HEK293 (cell line): Measurements from ENCODE around the gene CAPN10.

Source experiments
- CTCF ChIA-PET: fragments of 350-600 bp; formaldehyde crosslinking; extraction: SDS; loops from one replicate; lab custom pipeline; 2021; ENCODE audit warnings: antibody characterized with exemption; lab: Yijun Ruan, JAX
- POLR2A ChIA-PET: fragments of 300-600 bp; formaldehyde crosslinking; extraction: SDS; loops from one replicate; lab custom pipeline; 2020; ENCODE audit warnings: antibody characterized with exemption, inconsistent platforms; lab: Yijun Ruan, JAX
- H3K27ac ChIP-seq: fragments of 200-500 bp; sonication (Bioruptor generic); 2 replicates; pipeline ENCODE4 v1.5.1; 2014; ENCODE audit warnings: low read depth, low read length, control low read depth, inconsistent platforms; ENCODE audit errors: extremely low read depth
- H3K36me3 ChIP-seq, 2 experiments: fragments of 200-500 bp in 1 of 2; sonication (Bioruptor generic) in 1 of 2; 1 replicate in 1 of 2; 2 replicates in 1 of 2; pipeline ENCODE4 v1.5.1; 2014 to 2017; ENCODE audit warnings: inconsistent platforms in 2 of 2, low read length in 2 of 2; ENCODE audit not compliant: control insufficient read depth in 2 of 2, insufficient read depth in 1 of 2
- H3K4me1 ChIP-seq: fragments of 200-500 bp; sonication (Bioruptor generic); 2 replicates; pipeline ENCODE4 v1.5.1; 2014; ENCODE audit warnings: mild to moderate bottlenecking, low read length, inconsistent platforms; ENCODE audit not compliant: control insufficient read depth, insufficient read depth
- H3K4me3 ChIP-seq: 2 replicates; pipeline ENCODE4 v1.5.1; 2011; ENCODE audit warnings: low read depth, mild to moderate bottlenecking, control low read depth, low read length, moderate library complexity
- H3K9me3 ChIP-seq: fragments of 200-500 bp; sonication (Bioruptor generic); 2 replicates; pipeline ENCODE4 v1.5.1; 2014; ENCODE audit warnings: low read depth, low read length, inconsistent platforms; ENCODE audit not compliant: control insufficient read depth, insufficient read depth
- GLI2 ChIP-seq: fragments of 450-650 bp; formaldehyde crosslinking; IDR thresholded peaks from 2 replicates; pipeline ENCODE4; 2017; ENCODE audit warnings: missing biosample characterization, missing genetic modification characterization, low read depth, borderline replicate concordance
- GLIS1 ChIP-seq: fragments of 450-650 bp; formaldehyde crosslinking; IDR thresholded peaks from 2 replicates; pipeline ENCODE4 v1.5.1; 2016; ENCODE audit warnings: missing biosample characterization, missing genetic modification characterization
- IKZF3 ChIP-seq: fragments of 450-650 bp; IDR thresholded peaks from 2 replicates; pipeline ENCODE4 v1.5.0; 2018; ENCODE audit warnings: missing biosample characterization, mild to moderate bottlenecking, missing genetic modification characterization, moderate library complexity
- KLF9 ChIP-seq: fragments of 450-650 bp; formaldehyde crosslinking; IDR thresholded peaks from 2 replicates; pipeline ENCODE4 v1.5.1; 2016; ENCODE audit warnings: missing biosample characterization, missing genetic modification characterization, low read depth
- PATZ1 ChIP-seq: fragments of 450-650 bp; formaldehyde crosslinking; IDR thresholded peaks from 2 replicates; pipeline ENCODE4 v1.5.1; 2016; ENCODE audit warnings: missing biosample characterization, missing genetic modification characterization
- REPIN1 ChIP-seq: fragments of 450-650 bp; formaldehyde crosslinking; IDR thresholded peaks from 2 replicates; pipeline ENCODE4 v1.5.1; 2017; ENCODE audit warnings: missing biosample characterization, missing genetic modification characterization, low read depth
- SP2 ChIP-seq: fragments of 450-650 bp; formaldehyde crosslinking; IDR thresholded peaks from 2 replicates; pipeline ENCODE4 v1.5.1; 2016; ENCODE audit warnings: missing biosample characterization, missing genetic modification characterization
- SP3 ChIP-seq: fragments of 450-650 bp; formaldehyde crosslinking; IDR thresholded peaks from 2 replicates; pipeline ENCODE4 v1.5.1; 2016; ENCODE audit warnings: missing biosample characterization, missing genetic modification characterization
- SP7 ChIP-seq: fragments of 450-650 bp; formaldehyde crosslinking; IDR thresholded peaks from 2 replicates; pipeline ENCODE4 v1.5.1; 2016; ENCODE audit warnings: missing biosample characterization, missing genetic modification characterization
- TCF7L2 ChIP-seq: IDR thresholded peaks from 2 replicates; pipeline ENCODE4 v1.6.1; 2011; ENCODE audit warnings: low read depth, mild to moderate bottlenecking, inconsistent platforms, low read length, moderate library complexity, borderline replicate concordance
- WT1 ChIP-seq: fragments of 450-650 bp; formaldehyde crosslinking; IDR thresholded peaks from 2 replicates; pipeline ENCODE4 v1.5.1; 2016; ENCODE audit warnings: missing biosample characterization, missing genetic modification characterization
- ZBTB17 ChIP-seq: fragments of 450-650 bp; formaldehyde crosslinking; IDR thresholded peaks from 2 replicates; pipeline ENCODE4 v1.5.1; 2016; ENCODE audit warnings: missing biosample characterization, missing genetic modification characterization
- ZNF138 ChIP-seq: fragments of 450-650 bp; formaldehyde crosslinking; IDR thresholded peaks from 2 replicates; pipeline ENCODE4 v1.5.1; 2016; ENCODE audit warnings: missing biosample characterization, missing genetic modification characterization, borderline replicate concordance
- ZNF157 ChIP-seq: fragments of 450-650 bp; formaldehyde crosslinking; IDR thresholded peaks from 2 replicates; pipeline ENCODE4 v1.5.1; 2016; ENCODE audit warnings: missing biosample characterization, missing genetic modification characterization
- ZNF350 ChIP-seq: fragments of 450-650 bp; formaldehyde crosslinking; IDR thresholded peaks from 2 replicates; pipeline ENCODE4 v1.5.0; 2017; ENCODE audit warnings: missing biosample characterization, mild to moderate bottlenecking, missing genetic modification characterization
- ZNF48 ChIP-seq: fragments of 450-650 bp; formaldehyde crosslinking; IDR thresholded peaks from 2 replicates; pipeline ENCODE4 v1.5.1; 2016; ENCODE audit warnings: missing biosample characterization, missing genetic modification characterization
- ZNF600 ChIP-seq: fragments of 450-650 bp; formaldehyde crosslinking; IDR thresholded peaks from 2 replicates; pipeline ENCODE4 v1.5.1; 2016; ENCODE audit warnings: missing biosample characterization, missing genetic modification characterization
- ZNF658 ChIP-seq: fragments of 450-650 bp; formaldehyde crosslinking; IDR thresholded peaks from 2 replicates; pipeline ENCODE4; 2016; ENCODE audit warnings: missing biosample characterization, missing genetic modification characterization
- ZNF747 ChIP-seq: fragments of 450-650 bp; formaldehyde crosslinking; IDR thresholded peaks from 2 replicates; pipeline ENCODE4 v1.5.1; 2016; ENCODE audit warnings: missing biosample characterization, missing genetic modification characterization
- ZNF791 ChIP-seq: fragments of 450-650 bp; formaldehyde crosslinking; IDR thresholded peaks from 2 replicates; pipeline ENCODE4 v1.5.1; 2016; ENCODE audit warnings: missing biosample characterization, missing genetic modification characterization
- ZSCAN23 ChIP-seq: fragments of 450-650 bp; formaldehyde crosslinking; IDR thresholded peaks from 2 replicates; pipeline ENCODE4 v1.5.1; 2016; ENCODE audit warnings: missing biosample characterization, missing genetic modification characterization
- ZXDB ChIP-seq: fragments of 450-650 bp; formaldehyde crosslinking; IDR thresholded peaks from 2 replicates; pipeline ENCODE4 v1.5.1; 2016; ENCODE audit warnings: missing biosample characterization, missing genetic modification characterization
- TF ChIP-seq, protein P1 (sequence below): fragments of 450-650 bp; formaldehyde crosslinking; conservative IDR thresholded peaks from 2 replicates; pipeline ENCODE4 v1.5.1; 2016; ENCODE audit warnings: low read depth, missing biosample characterization, missing genetic modification characterization
- TF ChIP-seq, protein P2 (sequence below): fragments of 450-650 bp; formaldehyde crosslinking; IDR thresholded peaks from 2 replicates; pipeline ENCODE4 v1.5.1; 2016; ENCODE audit warnings: missing biosample characterization, missing genetic modification characterization
- TF ChIP-seq, protein P3 (sequence below): fragments of 450-650 bp; formaldehyde crosslinking; IDR thresholded peaks from 2 replicates; pipeline ENCODE4 v1.5.1; 2016; ENCODE audit warnings: missing biosample characterization, missing genetic modification characterization, low read depth
- TF ChIP-seq, protein P4 (sequence below): fragments of 450-650 bp; formaldehyde crosslinking; IDR thresholded peaks from 2 replicates; pipeline ENCODE4 v1.5.1; 2016; ENCODE audit warnings: missing biosample characterization, missing genetic modification characterization
- TF ChIP-seq, protein P5 (sequence below): fragments of 450-650 bp; formaldehyde crosslinking; IDR thresholded peaks from 2 replicates; pipeline ENCODE4 v1.5.1; 2016; ENCODE audit warnings: missing biosample characterization, missing genetic modification characterization

The CAPN10 gene

DNA sequence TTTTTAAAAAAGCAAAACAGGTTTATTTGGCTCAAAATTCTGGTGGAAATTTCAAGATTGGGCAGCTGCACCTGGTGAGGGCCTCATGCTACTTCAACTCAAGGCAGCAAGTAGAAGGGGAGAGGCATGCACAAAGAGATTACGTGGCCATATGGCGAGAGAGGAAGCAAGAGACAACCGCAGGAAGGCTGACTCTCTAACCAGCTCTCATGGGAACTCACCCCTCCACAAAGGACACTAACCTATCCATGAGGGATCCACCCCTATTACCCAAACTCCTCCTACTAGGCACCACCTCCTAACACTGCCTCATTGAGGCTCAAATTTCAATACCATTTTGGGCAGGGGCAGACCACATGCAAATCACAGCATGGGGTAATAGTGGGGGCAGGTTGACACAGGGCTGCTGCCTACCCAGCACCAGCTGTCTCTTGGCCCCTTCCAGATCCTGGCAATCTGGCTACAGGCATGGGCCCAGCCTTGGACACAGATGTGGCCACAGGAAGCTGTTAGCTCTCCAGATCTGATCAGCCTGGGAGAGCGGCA lies 2.0 kb upstream of the CAPN10 start:
- peaks cover 21% of the 10 kb centered on the region for H3K4me1 ChIP-seq
- no peak overlapping the region for H3K4me3 ChIP-seq
- CTCF ChIA-PET = interaction anchor here (5.5 kb wide), 1 partner anchor 18 kb away, joined by 34 read pairs; no protein-coding TSS in a partner anchor
- H3K27ac ChIP-seq = no peak overlapping the region
- H3K9me3 ChIP-seq = no peaks in the 10 kb centered on the region
- H3K36me3 ChIP-seq = peaks cover 0 to 19% of the 10 kb centered on the region in 2 experiments; a peak in 1 of 3 replicates
- POLR2A ChIA-PET = interaction anchor here (3.3 kb wide), 1 partner anchor 24 kb away, joined by 53 read pairs; the partner anchor contains the start of gene DUSP28
- TF ChIP-seq, protein P1, sequence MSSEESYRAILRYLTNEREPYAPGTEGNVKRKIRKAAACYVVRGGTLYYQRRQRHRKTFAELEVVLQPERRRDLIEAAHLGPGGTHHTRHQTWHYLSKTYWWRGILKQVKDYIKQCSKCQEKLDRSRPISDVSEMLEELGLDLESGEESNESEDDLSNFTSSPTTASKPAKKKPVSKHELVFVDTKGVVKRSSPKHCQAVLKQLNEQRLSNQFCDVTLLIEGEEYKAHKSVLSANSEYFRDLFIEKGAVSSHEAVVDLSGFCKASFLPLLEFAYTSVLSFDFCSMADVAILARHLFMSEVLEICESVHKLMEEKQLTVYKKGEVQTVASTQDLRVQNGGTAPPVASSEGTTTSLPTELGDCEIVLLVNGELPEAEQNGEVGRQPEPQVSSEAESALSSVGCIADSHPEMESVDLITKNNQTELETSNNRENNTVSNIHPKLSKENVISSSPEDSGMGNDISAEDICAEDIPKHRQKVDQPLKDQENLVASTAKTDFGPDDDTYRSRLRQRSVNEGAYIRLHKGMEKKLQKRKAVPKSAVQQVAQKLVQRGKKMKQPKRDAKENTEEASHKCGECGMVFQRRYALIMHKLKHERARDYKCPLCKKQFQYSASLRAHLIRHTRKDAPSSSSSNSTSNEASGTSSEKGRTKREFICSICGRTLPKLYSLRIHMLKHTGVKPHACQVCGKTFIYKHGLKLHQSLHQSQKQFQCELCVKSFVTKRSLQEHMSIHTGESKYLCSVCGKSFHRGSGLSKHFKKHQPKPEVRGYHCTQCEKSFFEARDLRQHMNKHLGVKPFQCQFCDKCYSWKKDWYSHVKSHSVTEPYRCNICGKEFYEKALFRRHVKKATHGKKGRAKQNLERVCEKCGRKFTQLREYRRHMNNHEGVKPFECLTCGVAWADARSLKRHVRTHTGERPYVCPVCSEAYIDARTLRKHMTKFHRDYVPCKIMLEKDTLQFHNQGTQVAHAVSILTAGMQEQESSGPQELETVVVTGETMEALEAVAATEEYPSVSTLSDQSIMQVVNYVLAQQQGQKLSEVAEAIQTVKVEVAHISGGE = no peak
- TF ChIP-seq ZNF791 (tag by site-specific recombination) (no peak), ZBTB17 (peak; percentile 36), ZNF350 (no peak), GLI2 (tag by site-specific recombination) (no peak), TCF7L2 (no peak), ZSCAN23 (tag by site-specific recombination) (no peak), KLF9 (no peak), IKZF3 (tag by site-specific recombination) (no peak), WT1 (tag by site-specific recombination) (no peak), PATZ1 (tag by site-specific recombination) (peak; percentile 20; the same call in 1 of the 2 replicates), SP7 (tag by site-specific recombination) (peak; percentile 49), ZXDB (tag by site-specific recombination) (0 out of 2 replicates have a peak, but pooled peaks have one; percentile 31), ZNF138 (tag by site-specific recombination) (no peak), ZNF658 (tag by site-specific recombination) (no peak), REPIN1 (no peak), SP2 (tag by site-specific recombination) (peak; percentile 52), ZNF600 (0 out of 2 replicates have a peak, but pooled peaks have one; percentile 43), GLIS1 (tag by site-specific recombination) (peak; percentile 86), ZNF48 (tag by site-specific recombination) (no peak), ZNF747 (tag by site-specific recombination) (no peak), ZNF157 (tag by site-specific recombination) (no peak), SP3 (tag by site-specific recombination) (0 out of 2 replicates have a peak, but pooled peaks have one; percentile 39)
- TF ChIP-seq, protein P2, sequence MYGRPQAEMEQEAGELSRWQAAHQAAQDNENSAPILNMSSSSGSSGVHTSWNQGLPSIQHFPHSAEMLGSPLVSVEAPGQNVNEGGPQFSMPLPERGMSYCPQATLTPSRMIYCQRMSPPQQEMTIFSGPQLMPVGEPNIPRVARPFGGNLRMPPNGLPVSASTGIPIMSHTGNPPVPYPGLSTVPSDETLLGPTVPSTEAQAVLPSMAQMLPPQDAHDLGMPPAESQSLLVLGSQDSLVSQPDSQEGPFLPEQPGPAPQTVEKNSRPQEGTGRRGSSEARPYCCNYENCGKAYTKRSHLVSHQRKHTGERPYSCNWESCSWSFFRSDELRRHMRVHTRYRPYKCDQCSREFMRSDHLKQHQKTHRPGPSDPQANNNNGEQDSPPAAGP (tag by site-specific recombination) = no peak
- TF ChIP-seq, protein P3, sequence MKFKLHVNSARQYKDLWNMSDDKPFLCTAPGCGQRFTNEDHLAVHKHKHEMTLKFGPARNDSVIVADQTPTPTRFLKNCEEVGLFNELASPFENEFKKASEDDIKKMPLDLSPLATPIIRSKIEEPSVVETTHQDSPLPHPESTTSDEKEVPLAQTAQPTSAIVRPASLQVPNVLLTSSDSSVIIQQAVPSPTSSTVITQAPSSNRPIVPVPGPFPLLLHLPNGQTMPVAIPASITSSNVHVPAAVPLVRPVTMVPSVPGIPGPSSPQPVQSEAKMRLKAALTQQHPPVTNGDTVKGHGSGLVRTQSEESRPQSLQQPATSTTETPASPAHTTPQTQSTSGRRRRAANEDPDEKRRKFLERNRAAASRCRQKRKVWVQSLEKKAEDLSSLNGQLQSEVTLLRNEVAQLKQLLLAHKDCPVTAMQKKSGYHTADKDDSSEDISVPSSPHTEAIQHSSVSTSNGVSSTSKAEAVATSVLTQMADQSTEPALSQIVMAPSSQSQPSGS = no peak
- TF ChIP-seq, protein P4, sequence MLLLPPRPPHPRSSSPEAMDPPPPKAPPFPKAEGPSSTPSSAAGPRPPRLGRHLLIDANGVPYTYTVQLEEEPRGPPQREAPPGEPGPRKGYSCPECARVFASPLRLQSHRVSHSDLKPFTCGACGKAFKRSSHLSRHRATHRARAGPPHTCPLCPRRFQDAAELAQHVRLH (tag by site-specific recombination) = no peak
- TF ChIP-seq, protein P5, sequence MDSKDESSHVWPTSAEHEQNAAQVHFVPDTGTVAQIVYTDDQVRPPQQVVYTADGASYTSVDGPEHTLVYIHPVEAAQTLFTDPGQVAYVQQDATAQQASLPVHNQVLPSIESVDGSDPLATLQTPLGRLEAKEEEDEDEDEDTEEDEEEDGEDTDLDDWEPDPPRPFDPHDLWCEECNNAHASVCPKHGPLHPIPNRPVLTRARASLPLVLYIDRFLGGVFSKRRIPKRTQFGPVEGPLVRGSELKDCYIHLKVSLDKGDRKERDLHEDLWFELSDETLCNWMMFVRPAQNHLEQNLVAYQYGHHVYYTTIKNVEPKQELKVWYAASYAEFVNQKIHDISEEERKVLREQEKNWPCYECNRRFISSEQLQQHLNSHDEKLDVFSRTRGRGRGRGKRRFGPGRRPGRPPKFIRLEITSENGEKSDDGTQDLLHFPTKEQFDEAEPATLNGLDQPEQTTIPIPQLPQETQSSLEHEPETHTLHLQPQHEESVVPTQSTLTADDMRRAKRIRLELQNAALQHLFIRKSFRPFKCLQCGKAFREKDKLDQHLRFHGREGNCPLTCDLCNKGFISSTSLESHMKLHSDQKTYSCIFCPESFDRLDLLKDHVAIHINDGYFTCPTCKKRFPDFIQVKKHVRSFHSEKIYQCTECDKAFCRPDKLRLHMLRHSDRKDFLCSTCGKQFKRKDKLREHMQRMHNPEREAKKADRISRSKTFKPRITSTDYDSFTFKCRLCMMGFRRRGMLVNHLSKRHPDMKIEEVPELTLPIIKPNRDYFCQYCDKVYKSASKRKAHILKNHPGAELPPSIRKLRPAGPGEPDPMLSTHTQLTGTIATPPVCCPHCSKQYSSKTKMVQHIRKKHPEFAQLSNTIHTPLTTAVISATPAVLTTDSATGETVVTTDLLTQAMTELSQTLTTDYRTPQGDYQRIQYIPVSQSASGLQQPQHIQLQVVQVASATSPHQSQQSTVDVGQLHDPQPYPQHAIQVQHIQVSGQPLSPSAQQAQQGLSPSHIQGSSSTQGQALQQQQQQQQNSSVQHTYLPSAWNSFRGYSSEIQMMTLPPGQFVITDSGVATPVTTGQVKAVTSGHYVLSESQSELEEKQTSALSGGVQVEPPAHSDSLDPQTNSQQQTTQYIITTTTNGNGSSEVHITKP (tag by site-specific recombination) = peak; percentile 94
